GM18909 (cell line): ENCODE data around the gene ATAD3B.
A peak's percentile ranks its signal among the peaks of the same experiment; 100 is the strongest.
"Not testable (repeated sequence)": the region's sequence is repeated elsewhere in the genome, so short reads cannot be mapped to it uniquely, and the experiment has no call there.

Experiments
- ATAC-seq: cut with Tn5 transposase; IDR thresholded peaks from one replicate; pipeline ENCODE4 v1.9.1; 2021; ENCODE audit warnings: mild to moderate bottlenecking; ENCODE audit not compliant: unreplicated experiment, poor library complexity

Gene ATAD3B

DNA sequence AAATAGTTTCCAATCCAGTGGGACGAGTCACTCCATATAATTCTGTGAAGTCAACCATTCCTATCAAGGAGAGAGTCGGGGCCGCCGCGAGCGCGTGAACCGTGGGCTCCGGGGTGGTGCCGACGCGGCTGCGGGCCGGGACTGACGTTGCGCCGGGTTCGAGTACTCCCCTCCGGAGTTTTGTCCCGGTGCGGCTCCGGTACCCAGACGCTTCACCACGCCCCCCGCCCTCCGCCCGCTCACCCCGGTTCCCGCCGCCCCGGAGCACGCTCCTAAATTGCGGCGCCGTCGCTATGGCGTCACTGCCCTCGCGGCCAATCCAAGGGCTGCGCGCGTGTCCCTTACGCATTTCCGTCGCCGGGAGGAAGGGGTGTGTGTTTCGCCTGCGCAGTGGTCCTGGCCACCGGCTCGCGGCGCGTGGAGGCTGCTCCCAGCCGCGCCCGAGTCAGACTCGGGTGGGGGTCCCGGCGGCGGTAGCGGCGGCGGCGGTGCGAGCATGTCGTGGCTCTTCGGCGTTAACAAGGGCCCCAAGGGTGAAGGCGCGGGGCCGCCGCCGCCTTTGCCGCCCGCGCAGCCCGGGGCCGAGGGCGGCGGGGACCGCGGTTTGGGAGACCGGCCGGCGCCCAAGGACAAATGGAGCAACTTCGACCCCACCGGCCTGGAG is at the start of gene ATAD3B:
ATAD3B (plus strand) TSS at position 377 of the 664 bp plus-strand sequence; CDS start at position 497, 120 bp downstream.
- peak; percentile 85 for ATAC-seq

- ATAC-seq: no peak
Observed at GRCh38 chr1:1421907-1422464, 49.6 kb upstream of the ATAD3B start.

DNA sequence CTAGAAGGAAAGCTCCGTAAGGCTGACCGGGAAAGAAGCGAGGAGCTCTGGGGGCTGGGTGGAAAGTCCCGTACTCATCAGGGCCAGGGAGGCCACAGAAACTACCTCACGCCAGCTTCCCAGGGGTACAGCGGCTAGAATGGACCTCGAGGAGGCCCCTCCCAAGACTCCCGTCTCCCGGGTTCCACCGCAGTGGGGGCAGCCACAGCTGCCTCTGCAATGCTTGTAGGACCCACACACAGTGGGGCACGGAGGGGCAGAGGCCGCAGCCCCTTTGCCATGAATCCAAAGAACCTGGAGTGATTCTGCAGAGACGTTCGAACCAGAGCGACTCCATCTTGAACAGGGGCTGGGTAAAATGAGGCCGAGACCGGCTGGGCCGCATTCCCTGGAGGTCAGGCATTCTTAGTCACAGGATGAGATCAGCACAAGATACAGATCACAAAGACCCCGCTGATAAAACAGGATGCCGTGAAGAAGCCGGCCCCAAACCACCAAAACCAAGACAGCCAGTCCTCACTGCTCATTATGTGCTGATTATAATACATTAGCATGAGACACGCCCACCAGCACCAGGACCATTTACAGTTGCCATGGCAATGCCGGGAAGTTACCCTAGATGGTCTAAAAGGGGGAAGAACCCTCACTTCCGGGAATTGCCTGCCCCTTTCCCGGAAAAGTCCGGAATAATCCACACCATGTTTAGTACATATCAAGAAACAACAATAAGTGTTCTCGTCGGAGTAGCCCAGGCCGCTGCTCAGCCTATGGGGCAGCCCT is 48.9 kb upstream of the ATAD3B start:
- no peak for ATAC-seq

DNA sequence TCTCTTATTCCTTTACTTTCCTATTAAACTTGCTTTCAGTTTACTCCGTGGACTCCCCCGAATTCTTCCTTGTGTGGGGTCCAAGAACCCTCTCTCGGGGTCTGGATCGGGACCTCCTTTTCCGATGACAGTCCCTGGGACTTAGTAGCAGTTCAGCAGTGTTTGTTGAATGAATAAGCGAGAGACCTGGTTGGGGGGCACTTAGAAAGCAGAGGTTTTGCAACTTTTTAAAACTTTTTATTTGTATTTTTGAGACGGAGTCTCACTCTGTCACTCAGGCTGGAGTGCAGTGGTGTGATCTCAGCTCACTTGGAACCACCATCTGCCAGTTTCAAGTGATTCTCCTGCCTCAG is 48.3 kb upstream of the ATAD3B start:
- no peak for ATAC-seq

DNA sequence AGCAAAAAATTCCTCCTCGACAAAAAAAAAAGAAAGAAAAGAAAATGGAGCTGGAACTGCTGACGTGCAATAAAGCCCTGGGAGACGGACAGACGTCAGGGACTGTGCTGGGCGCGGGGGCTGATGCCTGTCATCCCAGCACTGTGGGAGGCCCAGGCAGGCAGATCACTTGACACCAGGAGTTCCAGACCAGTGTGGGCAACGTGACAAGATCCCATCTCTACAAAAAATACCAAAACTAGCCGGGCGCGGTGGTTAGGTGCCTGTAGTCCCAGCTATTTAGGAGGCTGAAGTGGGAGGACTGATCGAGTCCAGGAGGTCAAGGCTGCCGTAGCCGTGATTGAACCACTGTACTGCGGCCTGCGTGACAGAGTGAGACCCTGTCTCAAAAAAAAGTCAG is 46.9 kb upstream of the ATAD3B start:
- ATAC-seq: no peak

GRCh38 chr1:1425426-1425752 is 46.2 kb upstream of the ATAD3B start:
- ATAC-seq: no peak

GRCh38 chr1:1425753-1426495 is 45.6 kb upstream of the ATAD3B start:
- ATAC-seq: no peak

DNA sequence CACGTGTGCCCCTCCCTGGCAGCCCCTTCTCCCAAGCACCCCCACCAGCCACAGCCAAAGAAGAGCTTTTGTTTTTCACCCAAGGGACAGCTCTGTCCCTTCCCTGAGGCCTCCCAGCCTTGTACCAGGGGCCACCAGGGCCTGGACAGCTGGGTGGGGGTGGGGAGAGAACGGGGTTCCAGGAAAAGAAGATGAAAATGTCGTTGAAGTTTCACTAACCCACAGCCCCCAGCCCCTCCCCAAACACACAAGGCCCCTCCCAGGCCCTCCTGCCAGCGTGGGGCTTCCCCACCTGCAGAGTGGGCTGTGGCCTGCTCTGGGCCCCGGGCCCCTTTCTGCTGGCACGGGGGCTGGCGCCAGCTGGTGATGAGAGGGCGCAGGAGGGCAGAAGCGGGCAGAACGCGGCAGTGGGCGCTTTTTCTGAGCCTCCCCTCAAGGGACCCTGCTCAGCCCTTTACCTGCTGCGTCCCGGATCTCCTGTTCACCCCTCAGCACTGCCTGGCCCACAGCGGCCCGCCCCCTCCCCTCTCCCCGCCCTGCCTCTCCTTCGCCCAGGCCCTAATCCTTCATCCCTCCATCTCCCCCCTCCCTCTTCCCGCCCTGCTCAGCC is 45.0 kb upstream of the ATAD3B start:
- no peak for ATAC-seq

- no peak for ATAC-seq
Observed at GRCh38 chr1:1427106-1427819, 44.3 kb upstream of the ATAD3B start.

- ATAC-seq: no peak
Observed at GRCh38 chr1:1427820-1428148, 43.8 kb upstream of the ATAD3B start.

DNA sequence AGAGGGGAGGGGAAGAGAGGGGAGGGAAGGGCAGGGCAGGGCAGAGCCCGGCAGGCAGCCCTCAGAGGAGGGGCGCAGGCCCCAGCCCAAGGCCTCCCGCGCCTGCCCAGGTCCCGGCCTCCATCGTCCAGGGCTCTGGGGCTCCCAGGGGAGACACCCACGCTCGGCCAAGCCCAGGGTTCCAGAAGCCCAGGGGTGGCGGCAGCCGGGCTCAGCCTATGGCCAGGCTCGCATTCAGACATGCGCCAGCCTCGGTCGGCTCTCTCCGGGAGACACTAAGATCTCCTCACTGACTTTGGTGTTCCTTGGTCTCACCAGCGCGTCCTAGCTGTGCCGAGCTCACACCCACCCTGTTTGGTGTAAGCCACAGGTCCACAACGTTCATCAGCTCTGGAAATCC is 43.4 kb upstream of the ATAD3B start:
- ATAC-seq: no peak

- not testable (repeated sequence) for ATAC-seq
Observed at GRCh38 chr1:1428967-1429366, 42.6 kb upstream of the ATAD3B start.

GRCh38 chr1:1429671-1430073 is 41.9 kb upstream of the ATAD3B start:
- no peak for ATAC-seq

- ATAC-seq: no peak
Observed at GRCh38 chr1:1430114-1430982, 41.2 kb upstream of the ATAD3B start.

- no peak for ATAC-seq
Observed at GRCh38 chr1:1430992-1431844, 40.3 kb upstream of the ATAD3B start.

DNA sequence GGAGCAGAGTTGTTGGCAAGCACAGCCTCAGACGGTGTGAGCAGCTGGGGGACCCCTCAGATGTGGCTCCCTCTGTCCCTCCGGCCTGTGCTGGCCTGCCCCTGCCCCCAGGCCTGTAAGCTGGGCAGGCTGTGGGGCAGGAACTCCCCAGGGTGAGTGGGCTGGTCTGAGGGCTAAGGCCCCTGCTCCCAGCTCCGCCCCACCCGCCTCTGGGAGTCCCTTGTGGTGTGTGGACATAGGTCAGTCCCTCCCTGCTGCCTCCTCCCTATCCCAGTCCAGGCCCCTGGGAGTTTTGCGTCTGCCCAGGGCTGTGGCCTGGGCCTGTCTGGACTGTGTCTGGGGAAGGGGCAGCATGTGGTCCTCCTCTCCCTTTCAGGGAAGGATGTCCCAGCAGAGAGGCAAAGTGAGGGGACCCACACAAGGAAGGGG is 39.7 kb upstream of the ATAD3B start:
- ATAC-seq: no peak

DNA sequence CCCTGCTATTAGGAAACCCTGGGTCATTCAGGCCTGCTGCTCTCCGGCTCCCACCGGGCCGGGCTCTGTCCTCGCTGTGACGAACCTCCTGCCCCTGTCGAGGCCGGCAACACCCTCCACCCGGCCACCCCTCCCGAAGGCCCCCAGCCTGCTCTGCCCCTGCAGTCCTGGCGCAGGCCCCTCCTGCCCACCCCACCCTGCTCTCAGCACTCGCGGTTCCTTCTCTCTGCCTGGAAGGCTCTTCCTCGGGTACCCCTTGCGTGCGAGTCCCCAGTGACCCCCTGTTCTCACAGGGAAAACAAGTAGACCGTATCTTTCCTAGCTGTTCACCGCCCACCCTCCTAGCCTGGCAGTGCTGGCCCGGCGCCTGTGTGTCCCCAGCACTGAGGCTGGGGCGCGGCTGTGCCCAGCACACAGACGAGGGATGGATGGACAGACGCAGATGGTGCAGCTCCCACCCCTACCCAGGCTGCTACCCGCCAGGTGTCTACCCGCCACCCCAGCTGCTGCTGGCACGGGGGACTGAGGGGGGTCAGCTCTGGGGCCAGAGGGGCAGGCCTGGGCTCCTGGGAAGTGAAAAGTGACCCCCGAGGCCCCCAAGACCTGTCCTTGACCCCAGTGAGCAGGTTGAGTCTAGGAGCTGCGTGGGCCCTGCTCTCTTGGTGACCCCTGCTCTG is 39.2 kb upstream of the ATAD3B start:
- ATAC-seq: no peak
